GM19438 (cell line): Measurements from ENCODE around the gene STXBP2.

Experiments
- ATAC-seq: cut with Tn5 transposase; IDR thresholded peaks from one replicate; pipeline ENCODE4 v1.9.1; 2021; ENCODE audit warnings: low read depth; ENCODE audit not compliant: unreplicated experiment

The STXBP2 gene

GRCh38 chr19:7636691-7637373, at the start of gene STXBP2:
Gene STXBP2, plus strand, starts transcription at chr19:7637110. Its CDS starts 40 bp downstream, at chr19:7637150.
- peak; percentile 60 for ATAC-seq

GRCh38 chr19:7589822-7590221, 47.1 kb upstream of the STXBP2 start:
- no peak for ATAC-seq

- no peak for ATAC-seq
Measured at GRCh38 chr19:7590256-7590655, 46.7 kb upstream of the STXBP2 start.

DNA sequence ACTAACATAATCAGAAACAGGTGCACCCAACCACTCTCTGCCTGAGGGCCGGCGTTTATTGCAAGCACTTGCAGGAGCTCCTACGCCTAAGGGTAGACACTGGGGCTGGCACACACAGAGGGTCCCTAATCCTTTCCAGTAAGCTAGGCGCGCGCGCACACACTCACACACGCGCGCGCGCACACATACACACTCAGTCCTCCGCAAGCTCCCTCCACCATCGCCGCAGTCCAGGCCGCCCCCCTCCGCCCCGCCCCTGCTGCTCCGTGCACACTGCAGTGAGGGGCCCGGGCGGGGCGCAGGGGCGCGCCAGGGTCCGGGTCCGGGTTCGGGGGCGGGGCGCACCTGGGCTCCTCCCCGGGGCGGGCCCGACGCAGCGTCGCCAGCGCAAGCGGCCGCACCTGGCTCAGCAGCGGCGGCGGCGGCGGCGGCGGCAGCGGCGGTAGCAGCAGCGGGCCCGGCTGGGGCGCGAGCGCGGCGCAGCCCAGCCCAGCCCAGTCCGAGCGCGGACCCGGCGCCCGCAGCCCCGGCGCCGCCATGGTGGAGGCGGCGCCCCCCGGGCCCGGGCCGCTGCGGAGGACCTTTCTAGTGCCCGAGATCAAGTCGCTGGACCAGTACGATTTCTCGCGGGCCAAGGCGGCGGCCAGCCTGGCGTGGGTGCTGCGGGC, 41.3 kb upstream of the STXBP2 start, which contains the start of gene CAMSAP3:
Gene CAMSAP3 (plus strand): TSS at position 398 of the 668 bp plus-strand sequence. CDS start 140 bp downstream, at position 538.
- no peak for ATAC-seq

DNA sequence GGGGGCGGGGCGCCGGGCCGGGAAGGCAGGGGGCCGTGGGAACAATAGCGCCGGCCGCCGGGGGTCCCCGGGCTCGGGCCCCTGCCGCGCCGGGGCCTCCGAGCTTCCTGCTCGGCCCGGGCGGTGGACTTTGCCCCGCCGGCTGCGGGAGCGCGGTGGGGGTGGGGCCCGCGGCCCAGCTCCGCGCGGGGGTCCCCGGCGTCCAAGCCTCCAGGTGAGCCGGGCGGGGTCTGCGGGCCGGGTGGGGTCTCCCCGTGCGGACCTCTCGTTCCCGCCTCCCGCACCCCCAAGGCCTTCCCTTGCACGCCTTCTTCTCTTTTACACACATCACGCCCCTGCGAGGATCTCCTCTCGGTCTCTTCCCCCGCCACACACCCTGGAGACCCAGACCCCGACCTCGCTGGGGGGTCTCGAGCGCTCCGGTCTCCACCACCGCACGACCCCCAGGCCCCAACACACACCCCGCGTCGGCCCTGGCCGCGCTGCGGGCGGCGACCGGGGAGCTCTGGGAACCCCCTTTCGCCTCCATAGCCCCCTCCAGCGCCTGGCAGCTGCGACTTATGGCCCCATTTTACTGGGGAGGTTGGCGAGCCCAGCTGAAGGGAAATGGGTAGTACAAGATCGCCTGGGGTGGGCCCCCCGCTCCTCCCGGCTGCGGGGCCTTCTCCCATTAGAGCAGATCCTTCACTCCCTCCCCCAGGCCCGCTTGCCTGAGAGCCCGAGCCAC, 40.5 kb upstream of the STXBP2 start:
- ATAC-seq, result no peak

DNA sequence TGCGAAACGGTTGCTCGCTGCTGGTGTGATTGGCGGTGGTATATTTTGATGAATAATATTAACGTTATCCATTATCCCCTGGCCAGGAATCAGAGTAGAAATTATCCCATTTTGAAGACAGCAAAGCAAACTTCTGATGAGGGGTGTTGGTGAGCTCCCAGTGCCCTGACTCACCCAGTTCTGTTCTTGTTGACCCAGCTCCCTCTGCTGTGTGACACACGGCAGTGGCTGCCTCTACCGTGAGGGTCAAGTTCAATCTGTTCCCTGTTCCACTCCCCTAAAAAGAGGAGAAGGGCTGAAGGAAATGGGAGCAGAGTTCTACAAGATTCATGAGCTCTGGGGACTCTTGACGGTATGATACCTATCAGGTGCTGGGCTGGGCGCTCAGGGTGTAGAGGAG, 39.2 kb upstream of the STXBP2 start:
- no peak for ATAC-seq

- no peak for ATAC-seq
Measured at GRCh38 chr19:7598180-7598579, 38.7 kb upstream of the STXBP2 start.

DNA sequence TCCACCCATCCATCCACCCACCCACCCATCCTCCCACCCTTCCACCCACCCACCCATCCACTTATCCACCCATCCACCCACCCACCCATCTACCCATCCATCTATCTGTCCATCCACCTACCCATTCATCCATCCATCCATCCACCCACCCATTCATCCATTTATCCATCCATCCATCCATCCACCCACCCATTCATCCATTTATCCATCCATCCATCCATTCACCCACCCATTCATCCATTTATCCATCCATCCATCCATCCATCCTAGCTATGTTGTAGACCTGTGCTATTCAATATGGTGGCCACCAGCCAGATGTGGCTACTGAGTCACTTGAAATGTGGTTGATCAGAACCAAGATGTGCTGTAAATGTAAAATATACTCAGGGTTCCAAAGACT, 36.2 kb upstream of the STXBP2 start:
- no peak for ATAC-seq

DNA sequence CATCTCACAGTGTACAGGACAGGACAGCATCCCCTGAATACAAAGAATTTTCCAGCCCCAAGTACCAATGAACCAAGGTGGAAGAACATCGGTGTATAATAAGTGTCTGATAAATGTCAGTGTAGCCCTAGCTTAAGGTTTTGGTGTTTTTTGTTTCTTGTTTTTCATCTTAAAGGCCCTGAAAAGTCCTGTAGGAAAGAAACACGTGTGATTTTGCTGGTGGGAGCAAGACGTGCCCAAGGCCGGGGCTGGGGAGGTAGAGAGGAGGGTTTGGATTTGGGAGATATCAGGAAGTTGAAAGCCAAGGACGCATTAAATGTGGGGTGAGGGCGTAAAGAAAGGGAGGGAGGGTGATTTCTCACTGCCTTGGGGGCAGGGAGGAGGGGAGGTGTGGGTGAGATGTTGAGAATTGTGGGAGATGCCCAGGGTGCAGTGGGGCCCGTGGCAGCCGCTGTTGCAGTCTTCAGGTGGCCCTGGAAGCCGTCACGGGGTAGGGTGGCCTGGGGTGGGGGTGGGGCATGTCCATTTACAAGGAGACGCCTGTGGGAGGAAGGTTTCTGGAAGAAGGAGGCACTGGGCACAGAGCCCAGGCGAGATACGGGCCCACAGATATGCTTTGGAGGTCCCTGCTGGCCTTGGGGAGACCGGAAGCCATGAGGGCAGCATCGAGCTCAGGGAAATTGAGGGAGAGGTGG, 34.5 kb upstream of the STXBP2 start:
- no peak for ATAC-seq

GRCh38 chr19:7602935-7603497, 33.9 kb upstream of the STXBP2 start:
- no peak for ATAC-seq

GRCh38 chr19:7603919-7604318, 33.0 kb upstream of the STXBP2 start:
- no peak for ATAC-seq

DNA sequence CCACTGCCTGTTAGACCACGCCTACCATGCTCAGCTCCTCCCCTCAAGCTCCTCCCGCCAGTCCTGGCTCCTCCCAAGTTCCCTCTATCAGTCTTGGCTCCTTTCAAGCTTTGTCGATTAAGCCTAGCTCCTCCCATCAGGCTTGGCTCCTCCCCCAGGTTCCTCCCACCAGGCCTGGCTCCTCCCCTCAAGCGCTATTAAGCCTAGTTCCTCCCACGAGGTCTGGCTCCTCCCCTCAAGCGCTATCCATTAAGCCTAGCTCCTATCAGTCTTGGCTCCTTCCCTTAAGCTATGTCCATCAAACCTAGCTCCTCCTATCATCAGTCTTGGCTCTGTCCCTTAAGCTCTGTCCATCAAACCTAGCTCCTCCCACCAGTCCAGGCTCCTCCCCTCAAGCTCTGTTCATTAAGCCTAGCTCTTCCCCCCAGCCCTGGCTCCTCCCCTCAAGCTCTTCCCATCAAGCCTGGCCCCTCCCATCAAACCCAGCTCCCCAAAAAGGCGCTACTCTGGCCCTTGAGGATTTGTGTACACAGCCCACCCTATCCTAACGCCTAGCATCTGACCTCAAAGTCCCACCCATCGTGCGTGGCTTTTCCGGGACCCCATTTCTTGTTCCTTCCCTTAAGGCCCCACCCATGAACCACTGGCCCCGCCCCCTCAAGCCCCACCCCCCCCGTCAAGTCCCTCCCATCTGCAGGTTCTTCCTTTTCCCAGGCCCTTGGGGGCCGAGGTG, 31.3 kb upstream of the STXBP2 start:
- no peak for ATAC-seq

DNA sequence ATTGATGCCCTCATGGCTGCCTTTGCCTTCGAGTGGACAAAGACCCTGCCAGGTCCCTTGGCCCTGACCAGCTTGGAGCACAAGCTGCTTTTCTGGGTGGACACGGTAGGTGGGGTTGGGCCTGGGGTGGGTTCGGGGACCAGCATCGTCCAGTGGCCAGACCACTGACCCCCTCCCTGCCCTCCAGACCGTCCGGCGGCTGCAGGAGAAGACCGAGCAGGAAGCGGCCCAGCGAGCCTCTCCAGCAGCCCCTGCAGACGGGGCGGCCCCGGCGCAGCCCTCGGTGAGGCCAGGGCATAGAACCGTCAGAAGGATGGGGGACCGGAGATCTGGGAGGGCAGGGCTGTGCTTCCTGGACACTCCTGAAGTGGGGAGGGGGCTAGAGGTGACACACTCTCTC, 30.6 kb upstream of the STXBP2 start:
- no peak for ATAC-seq

DNA sequence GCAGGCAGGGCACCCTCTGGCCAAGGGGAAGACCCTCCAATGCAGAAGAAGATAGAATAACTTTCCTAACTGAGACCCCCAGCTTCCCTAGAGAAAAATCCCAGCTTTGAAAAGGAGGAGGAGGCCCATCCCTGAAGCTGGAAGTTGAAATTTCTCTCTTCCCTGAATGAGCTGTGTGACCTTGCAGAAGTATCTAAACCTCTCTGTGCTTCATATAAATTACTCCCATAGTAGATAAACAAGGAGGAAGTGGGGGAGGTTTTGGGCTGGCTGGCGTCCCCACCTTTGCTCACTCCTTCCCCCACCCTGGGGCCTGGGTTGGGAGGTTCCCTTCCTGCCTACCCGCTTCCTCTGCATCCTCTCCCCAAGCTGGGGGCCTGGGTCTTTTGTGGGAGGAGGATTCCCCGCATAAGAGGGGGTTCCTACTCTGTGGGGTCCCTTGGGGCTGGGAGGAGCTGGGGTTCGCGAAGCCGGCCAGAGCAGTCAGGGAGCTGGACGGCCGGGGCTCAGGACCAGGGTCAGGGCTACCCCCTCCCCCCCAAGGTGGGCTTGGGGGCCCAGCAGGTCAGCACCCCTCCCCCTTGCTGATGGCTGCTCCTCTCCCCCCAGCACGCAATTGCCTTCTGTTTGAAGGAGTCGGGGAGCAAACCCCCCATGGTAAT, 29.6 kb upstream of the STXBP2 start:
- ATAC-seq, result no peak

DNA sequence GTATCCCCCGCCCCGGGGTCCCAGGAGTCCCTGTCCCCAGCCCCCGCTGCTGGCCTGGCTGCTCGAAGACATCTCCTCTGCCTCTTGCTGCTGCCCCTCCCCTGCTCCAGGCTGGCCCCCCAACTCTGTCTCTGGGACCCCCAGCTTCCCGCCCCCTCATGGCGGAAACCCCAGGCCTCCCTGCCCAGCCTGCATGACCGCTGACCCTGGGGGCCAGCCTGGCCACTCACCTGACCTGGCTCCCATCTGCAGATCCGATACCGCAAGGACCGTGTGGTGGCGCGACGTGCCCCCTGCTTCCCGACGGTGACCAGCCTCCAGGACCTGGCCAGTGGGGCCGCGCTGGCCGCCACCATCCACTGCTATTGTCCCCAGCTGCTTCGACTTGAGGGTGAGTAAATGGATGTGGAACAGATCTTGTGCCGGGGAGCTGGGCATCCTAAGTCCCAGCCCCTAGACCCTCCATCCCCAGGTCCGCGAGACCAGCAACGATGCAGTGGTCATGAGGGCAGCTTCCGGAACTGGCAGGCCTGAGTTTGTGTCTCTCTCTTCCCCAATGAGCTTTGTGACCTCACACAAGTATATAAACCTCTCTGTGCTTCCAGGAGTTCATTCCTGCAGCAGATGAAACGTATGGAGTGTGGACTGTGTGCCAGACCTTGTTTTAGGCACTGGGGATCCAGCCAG, 28.9 kb upstream of the STXBP2 start:
- ATAC-seq, result no peak

DNA sequence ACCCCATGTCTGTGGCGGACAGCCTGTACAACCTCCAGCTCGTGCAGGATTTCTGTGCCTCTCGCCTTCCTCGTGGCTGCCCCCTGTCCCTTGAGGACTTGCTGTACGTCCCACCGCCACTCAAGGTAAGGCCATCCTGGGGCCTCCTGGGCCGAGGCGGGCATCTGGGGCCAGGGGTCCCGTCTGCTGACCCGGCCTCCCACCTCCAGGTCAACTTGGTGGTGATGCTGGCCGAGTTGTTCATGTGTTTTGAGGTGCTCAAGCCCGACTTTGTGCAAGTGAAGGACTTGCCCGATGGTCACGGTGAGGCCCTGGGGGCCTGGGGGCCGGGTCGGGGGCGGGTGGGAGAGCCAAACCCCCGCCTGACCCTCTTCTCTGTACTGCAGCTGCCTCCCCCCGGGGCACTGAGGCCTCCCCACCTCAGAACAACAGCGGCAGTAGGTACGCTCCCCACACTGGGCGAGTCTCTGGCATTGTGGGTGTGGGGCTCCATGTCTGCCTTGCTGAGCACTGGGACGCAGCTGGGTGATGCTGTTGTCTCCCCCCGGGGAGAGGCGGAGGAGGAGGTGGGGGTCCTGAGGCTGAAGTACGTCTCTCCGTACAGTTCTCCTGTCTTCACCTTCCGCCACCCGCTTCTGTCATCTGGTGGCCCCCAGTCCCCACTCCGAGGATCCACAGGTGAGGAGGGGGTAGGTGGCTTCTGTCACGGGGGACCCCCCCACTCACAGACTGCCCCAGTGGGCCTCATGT, 26.2 kb upstream of the STXBP2 start:
- ATAC-seq, result no peak

DNA sequence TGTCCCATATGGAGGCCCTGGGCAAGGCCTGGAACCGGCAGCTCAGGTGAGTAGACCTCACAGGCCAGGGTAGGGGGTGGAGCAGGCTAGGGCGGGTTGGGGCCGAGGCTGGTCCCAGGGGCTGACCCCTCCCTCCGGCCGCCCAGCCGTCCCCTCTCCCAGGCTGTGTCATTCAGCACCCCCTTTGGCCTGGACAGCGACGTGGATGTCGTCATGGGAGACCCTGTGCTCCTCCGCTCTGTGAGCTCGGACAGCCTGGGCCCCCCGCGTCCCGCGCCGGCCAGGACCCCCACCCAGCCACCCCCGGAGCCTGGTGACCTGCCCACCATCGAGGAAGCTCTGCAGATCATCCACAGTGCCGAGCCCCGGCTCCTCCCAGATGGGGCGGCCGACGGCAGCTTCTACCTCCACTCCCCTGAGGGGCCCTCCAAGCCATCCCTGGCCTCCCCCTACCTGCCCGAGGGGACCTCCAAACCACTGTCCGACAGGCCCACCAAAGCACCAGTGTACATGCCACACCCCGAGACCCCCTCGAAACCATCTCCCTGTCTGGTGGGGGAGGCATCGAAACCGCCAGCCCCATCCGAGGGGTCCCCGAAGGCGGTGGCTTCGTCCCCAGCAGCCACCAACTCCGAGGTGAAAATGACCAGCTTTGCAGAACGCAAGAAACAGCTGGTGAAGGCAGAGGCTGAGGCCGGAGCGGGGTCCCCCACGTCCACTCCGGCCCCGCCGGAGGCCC, 25.2 kb upstream of the STXBP2 start:
- no peak for ATAC-seq
